Right hindlimb (tissue), 1 donor: ENCODE measurements around the gene SMIM30.
A peak's percentile ranks its signal among the peaks of the same experiment; 100 is the strongest.

Experiments used
- DNase-seq: peaks from one replicate; pipeline ENCODE4 v3.0.0-alpha.2; 2018

Gene SMIM30

GRCh38 chr7:113099284-113099919, 19.0 kb downstream of the SMIM30 start:
- no peak for DNase-seq

GRCh38 chr7:113094517-113095249, 23.7 kb downstream of the SMIM30 start:
- DNase-seq = no peak

GRCh38 chr7:113093561-113093960, 24.8 kb downstream of the SMIM30 start:
- no peak for DNase-seq

GRCh38 chr7:113092762-113093161, 25.6 kb downstream of the SMIM30 start:
- DNase-seq = no peak

- peak; percentile 25 for DNase-seq
Measured at GRCh38 chr7:113087071-113087998, 31.0 kb downstream of the SMIM30 start.

- DNase-seq = peak; percentile 77
Measured at GRCh38 chr7:113086431-113086888, 31.9 kb downstream of the SMIM30 start, which contains the start of gene GPR85. GPR85 (minus strand) TSS chr7:113086827; CDS start chr7:113084721, 2,106 bp downstream.

GRCh38 chr7:113085781-113086390, 32.5 kb downstream of the SMIM30 start:
- no peak for DNase-seq

- no peak for DNase-seq
Measured at GRCh38 chr7:113084496-113085172, 33.7 kb downstream of the SMIM30 start.

- peak; percentile 33 for DNase-seq
Measured at GRCh38 chr7:113083816-113084495, 34.4 kb downstream of the SMIM30 start.

GRCh38 chr7:113083132-113083815, 35.1 kb downstream of the SMIM30 start:
- no peak for DNase-seq

- no peak for DNase-seq
Measured at GRCh38 chr7:113078331-113078730, 40.0 kb downstream of the SMIM30 start.

- no peak for DNase-seq
Measured at GRCh38 chr7:113076703-113077102, 41.7 kb downstream of the SMIM30 start.

GRCh38 chr7:113071465-113071864, 46.9 kb downstream of the SMIM30 start:
- DNase-seq = no peak
